Chondrocyte (in vitro differentiated cells): Measurements from ENCODE around the gene LRRK1. TPM values are rescaled to one million over a fixed set of nuclear protein-coding genes. Genes with fewer than 3 reads are reported as not detected.

Source experiments
- DNase-seq: peaks from one replicate; pipeline ENCODE4 v3.0.0; 2021; ENCODE audit warnings: mixed read lengths, low spot score
- H3K27ac Mint-ChIP-seq: one replicate; pipeline ENCODE4 v1.8.0; 2021; ENCODE audit warnings: mild to moderate bottlenecking, moderate library complexity, mixed read lengths; ENCODE audit not compliant: unreplicated experiment
- H3K27me3 Mint-ChIP-seq: 2 replicates; pipeline ENCODE4 v1.8.0; 2021; ENCODE audit warnings: low read depth, mixed read lengths
- H3K36me3 Mint-ChIP-seq: 2 replicates; pipeline ENCODE4 v1.8.0; 2021; ENCODE audit warnings: low read depth, mixed read lengths
- H3K4me1 Mint-ChIP-seq: 2 replicates; pipeline ENCODE4 v1.8.0; 2021; ENCODE audit warnings: low read depth, mild to moderate bottlenecking, mixed read lengths
- H3K4me3 Mint-ChIP-seq: one replicate; pipeline ENCODE4 v1.8.0; 2021; ENCODE audit warnings: mild to moderate bottlenecking, moderate library complexity, mixed read lengths; ENCODE audit not compliant: unreplicated experiment
- H3K9me3 Mint-ChIP-seq: 2 replicates; pipeline ENCODE4 v1.8.0; 2021; ENCODE audit warnings: low read depth, mixed read lengths
- CTCF ChIP-seq: fragments of 200-600 bp; sonication (generic); IDR thresholded peaks from 2 replicates; pipeline ENCODE4 v1.5.0; 2021; ENCODE audit warnings: antibody characterized with exemption, mild to moderate bottlenecking, moderate library complexity
- total RNA-seq: library from RNA; stranded (reverse); gene quantifications from 3 replicates; pipeline ENCODE4 v1.2.1, GENCODE V29; 2021

The LRRK1 gene
- total RNA-seq, 1 donor from 2014 or later: 10.1 TPM

GRCh38 chr15:101088788-101089578 is 169.8 kb downstream of the LRRK1 start:
- Mint-ChIP-seq H3K4me3 (no peak overlapping the region), H3K27ac (no peak overlapping the region)

GRCh38 chr15:101089579-101090427 is 170.6 kb downstream of the LRRK1 start:
- Mint-ChIP-seq H3K4me1 (peaks cover 35% of the 10 kb centered on the region), H3K4me3 (no peak overlapping the region), H3K27ac (peak overlapping the region; percentile 65), H3K27me3 (no peaks in the 10 kb centered on the region), H3K9me3 (peaks cover 4% of the 10 kb centered on the region), H3K36me3 (no peaks in the 10 kb centered on the region)
- DNase-seq: no peak
- no peak for TF ChIP-seq CTCF

More at GRCh38 chr15:101088788-101089578, 169.8 kb downstream of the LRRK1 start:
- no peaks in the 10 kb centered on the region for H3K27me3 Mint-ChIP-seq
- H3K9me3 Mint-ChIP-seq: no peaks in the 10 kb centered on the region
- no peak for DNase-seq
- H3K36me3 Mint-ChIP-seq: no peaks in the 10 kb centered on the region
- H3K4me1 Mint-ChIP-seq: peaks cover 35% of the 10 kb centered on the region
- peak; percentile 99 for TF ChIP-seq CTCF

GRCh38 chr15:101090428-101090790 is 171.3 kb downstream of the LRRK1 start:
- Mint-ChIP-seq H3K4me1 (peaks cover 35% of the 10 kb centered on the region), H3K27ac (no peak overlapping the region), H3K9me3 (peaks cover 4% of the 10 kb centered on the region), H3K27me3 (no peaks in the 10 kb centered on the region), H3K36me3 (no peaks in the 10 kb centered on the region), H3K4me3 (no peak overlapping the region)
- TF ChIP-seq CTCF: no peak
- no peak for DNase-seq

- no peak for DNase-seq
- Mint-ChIP-seq H3K9me3 (peaks cover 4% of the 10 kb centered on the region), H3K27ac (peak overlapping the region; percentile 76), H3K36me3 (no peaks in the 10 kb centered on the region), H3K27me3 (no peaks in the 10 kb centered on the region), H3K4me3 (peak overlapping the region; percentile 8), H3K4me1 (peaks cover 35% of the 10 kb centered on the region)
- no peak for TF ChIP-seq CTCF
Measured at GRCh38 chr15:101091080-101092017, 172.2 kb downstream of the LRRK1 start.
